ENCODE data around the gene PPCDC. TPM values are rescaled to one million over a fixed set of nuclear protein-coding genes. Genes with fewer than 3 reads are reported as not detected.
"Not testable (repeated sequence)": the region's sequence is repeated elsewhere in the genome, so short reads cannot be mapped to it uniquely, and the experiment has no call there.

PPCDC gene
- total RNA-seq, 1 donor from 2014 or later, result 7.3 TPM

DNA sequence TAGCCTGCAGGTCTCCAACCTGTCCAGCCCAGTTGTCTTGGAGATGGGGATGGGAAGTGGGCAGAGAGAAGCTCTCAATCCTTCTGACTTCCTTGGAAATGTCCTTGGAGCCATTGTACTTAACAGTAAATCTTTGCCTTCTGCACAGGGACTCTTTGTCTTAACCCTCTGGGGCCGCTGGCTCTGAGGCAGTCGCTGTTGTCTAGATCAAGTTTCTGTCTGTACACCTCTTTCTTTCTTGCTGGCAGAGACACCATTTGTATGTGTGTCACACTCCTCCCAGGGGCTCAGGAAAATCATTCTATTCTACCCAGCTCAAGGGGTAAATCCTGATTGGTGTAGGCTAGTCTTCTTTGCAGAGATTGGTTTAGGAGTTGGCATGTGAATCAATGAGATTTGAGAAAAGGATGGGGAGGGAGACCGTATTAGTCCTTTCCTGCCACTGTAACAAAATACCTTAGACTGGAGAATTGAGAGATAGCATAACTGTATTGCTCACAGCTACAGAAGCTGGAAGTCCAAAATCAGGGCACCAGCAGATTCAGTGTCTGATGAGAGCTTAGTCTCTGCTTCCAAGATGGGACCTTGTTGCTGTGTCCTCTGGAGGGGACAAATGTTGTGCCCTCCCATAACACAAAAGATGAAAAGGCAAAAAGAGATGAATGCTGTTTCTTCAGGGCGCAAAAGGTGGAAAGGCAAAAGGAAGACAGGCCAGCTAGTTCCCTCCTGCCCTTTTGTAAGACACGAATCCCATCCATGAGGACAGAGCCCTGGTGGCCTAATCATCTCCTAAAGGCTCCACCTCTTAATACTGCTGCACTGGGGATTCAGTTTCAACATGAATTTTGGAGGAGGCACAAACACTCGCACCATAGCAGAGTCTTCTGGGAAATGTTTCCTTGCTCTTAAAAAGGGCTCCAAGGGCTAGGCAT lies 66.3 kb downstream of the PPCDC start:
- H4K20me1 ChIP-seq (ENCODE audit: insufficient read depth, low read length), result no peaks in the 10 kb centered on the region
- peak overlapping the region; percentile 16 for H3K4me2 ChIP-seq (ENCODE audit: low read length)
- H3K79me2 ChIP-seq (ENCODE audit: insufficient read depth, low read length), result no peaks in the 10 kb centered on the region
- no peaks in the 10 kb centered on the region for H3K27me3 ChIP-seq (ENCODE audit: insufficient read depth, low read length)
- DNase-seq (ENCODE audit: low read depth) (no peak), FAIRE-seq (no peak)
- no peak overlapping the region for H3K4me3 ChIP-seq (ENCODE audit: insufficient read depth, low read depth, low read length)
- H3K27ac Mint-ChIP-seq (ENCODE audit: unreplicated experiment), result no peak overlapping the region
- no peak overlapping the region for H3K27ac ChIP-seq (ENCODE audit: low read depth, low read length)
- no peaks in the 10 kb centered on the region for H3K36me3 ChIP-seq (ENCODE audit: insufficient read depth, low read length)
- H3K4me1 Mint-ChIP-seq (ENCODE audit: low read depth, unreplicated experiment), result peaks cover 2% of the 10 kb centered on the region
- peaks cover 5% of the 10 kb centered on the region for H3K27me3 Mint-ChIP-seq (ENCODE audit: low read depth, unreplicated experiment)
- no peaks in the 10 kb centered on the region for H3K36me3 Mint-ChIP-seq (ENCODE audit: low read depth, unreplicated experiment)
- H2AFZ ChIP-seq (ENCODE audit: low read depth, low read length), result no peak overlapping the region
- no peak for TF ChIP-seq EZH2 (IDR thresholded peaks at IDR 0.05; ENCODE audit: insufficient read depth, low read length)
- TF ChIP-seq CTCF (IDR thresholded peaks at IDR 0.05; ENCODE audit: insufficient read depth, low read depth, low read length), result no peak
- H3K4me3 Mint-ChIP-seq (ENCODE audit: unreplicated experiment), result no peak overlapping the region
- H3K9ac ChIP-seq (ENCODE audit: low read length), result no peak overlapping the region
- H3K9me3 ChIP-seq (ENCODE audit: insufficient read depth, low read depth, low read length), result no peaks in the 10 kb centered on the region
- H3K4me1 ChIP-seq (ENCODE audit: insufficient read depth, low read length), result no peaks in the 10 kb centered on the region
- peaks cover 17% of the 10 kb centered on the region for H3K9me3 Mint-ChIP-seq (ENCODE audit: unreplicated experiment)

DNA sequence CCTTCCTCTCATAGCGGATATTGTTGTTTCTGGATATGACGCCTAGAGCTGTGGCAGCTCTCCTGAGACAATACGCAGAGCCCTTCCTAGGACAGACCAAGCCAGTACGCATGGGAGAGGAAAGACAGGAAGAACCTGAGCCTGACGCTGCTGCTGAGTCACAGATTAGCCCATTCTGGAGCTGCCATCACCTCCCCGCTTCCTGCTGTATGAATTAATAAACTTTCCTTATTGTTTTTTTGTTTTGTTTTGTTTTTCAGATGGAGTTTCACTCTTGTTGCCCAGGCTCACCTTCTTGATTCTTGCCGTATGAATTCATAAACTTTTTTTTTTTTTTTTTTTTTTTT lies 67.0 kb downstream of the PPCDC start:
- no peaks in the 10 kb centered on the region for H3K36me3 ChIP-seq (ENCODE audit: insufficient read depth, low read length)
- peak overlapping the region; percentile 45 for H2AFZ ChIP-seq (ENCODE audit: low read depth, low read length)
- no peak for FAIRE-seq
- H3K36me3 Mint-ChIP-seq (ENCODE audit: low read depth, unreplicated experiment), result no peaks in the 10 kb centered on the region
- no peak overlapping the region for H3K4me3 ChIP-seq (ENCODE audit: insufficient read depth, low read depth, low read length)
- no peak overlapping the region for H3K27ac ChIP-seq (ENCODE audit: low read depth, low read length)
- no peaks in the 10 kb centered on the region for H4K20me1 ChIP-seq (ENCODE audit: insufficient read depth, low read length)
- H3K9me3 Mint-ChIP-seq (ENCODE audit: unreplicated experiment), result peaks cover 12% of the 10 kb centered on the region
- no peak overlapping the region for H3K4me3 Mint-ChIP-seq (ENCODE audit: unreplicated experiment)
- H3K79me2 ChIP-seq (ENCODE audit: insufficient read depth, low read length), result no peaks in the 10 kb centered on the region
- H3K9me3 ChIP-seq (ENCODE audit: insufficient read depth, low read depth, low read length), result no peaks in the 10 kb centered on the region
- no peak for TF ChIP-seq EZH2 (IDR thresholded peaks at IDR 0.05; ENCODE audit: insufficient read depth, low read length)
- no peak for TF ChIP-seq CTCF (IDR thresholded peaks at IDR 0.05; ENCODE audit: insufficient read depth, low read depth, low read length)
- H3K4me1 ChIP-seq (ENCODE audit: insufficient read depth, low read length), result no peaks in the 10 kb centered on the region
- no peaks in the 10 kb centered on the region for H3K27me3 ChIP-seq (ENCODE audit: insufficient read depth, low read length)
- peaks cover 5% of the 10 kb centered on the region for H3K27me3 Mint-ChIP-seq (ENCODE audit: low read depth, unreplicated experiment)
- no peak overlapping the region for H3K9ac ChIP-seq (ENCODE audit: low read length)
- no peak overlapping the region for H3K27ac Mint-ChIP-seq (ENCODE audit: unreplicated experiment)
- H3K4me2 ChIP-seq (ENCODE audit: low read length), result peak overlapping the region; percentile 16
- DNase-seq (ENCODE audit: low read depth), result no peak
- peaks cover 2% of the 10 kb centered on the region for H3K4me1 Mint-ChIP-seq (ENCODE audit: low read depth, unreplicated experiment)

DNA sequence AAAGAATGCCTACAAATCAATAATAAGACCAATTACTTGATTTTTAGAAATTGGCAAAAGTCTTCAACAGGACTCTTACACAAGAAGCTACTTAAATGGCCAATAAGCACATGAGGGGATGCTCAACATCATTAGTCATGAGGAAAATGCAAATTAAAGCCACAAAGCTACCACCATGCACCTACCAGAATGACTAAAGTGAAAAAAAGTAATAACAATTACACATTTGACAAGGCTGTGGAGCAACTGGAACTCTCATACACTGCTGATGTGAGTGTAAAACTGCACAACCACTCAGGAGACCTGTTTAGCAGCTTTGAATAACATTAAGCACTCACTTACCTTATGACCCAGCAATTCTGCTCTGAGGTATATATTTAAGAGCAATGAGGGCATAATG lies 68.4 kb downstream of the PPCDC start:
- Histone ChIP-seq H3K4me1 (ENCODE audit: insufficient read depth, low read length) (no peaks in the 10 kb centered on the region), H3K27me3 (ENCODE audit: insufficient read depth, low read length) (no peaks in the 10 kb centered on the region), H3K27ac (ENCODE audit: low read depth, low read length) (no peak overlapping the region), H3K9me3 (ENCODE audit: insufficient read depth, low read depth, low read length) (no peaks in the 10 kb centered on the region), H3K4me2 (ENCODE audit: low read length) (no peak overlapping the region), H3K79me2 (ENCODE audit: insufficient read depth, low read length) (no peaks in the 10 kb centered on the region), H2AFZ (ENCODE audit: low read depth, low read length) (no peak overlapping the region), H3K4me3 (ENCODE audit: insufficient read depth, low read depth, low read length) (no peak overlapping the region), H4K20me1 (ENCODE audit: insufficient read depth, low read length) (no peaks in the 10 kb centered on the region), H3K9ac (ENCODE audit: low read length) (no peak overlapping the region), H3K36me3 (ENCODE audit: insufficient read depth, low read length) (no peaks in the 10 kb centered on the region)
- FAIRE-seq, result no peak
- Mint-ChIP-seq H3K36me3 (ENCODE audit: low read depth, unreplicated experiment) (no peaks in the 10 kb centered on the region), H3K4me1 (ENCODE audit: low read depth, unreplicated experiment) (peaks cover 2% of the 10 kb centered on the region), H3K27me3 (ENCODE audit: low read depth, unreplicated experiment) (peaks cover 10% of the 10 kb centered on the region), H3K9me3 (ENCODE audit: unreplicated experiment) (peaks cover 4% of the 10 kb centered on the region), H3K4me3 (ENCODE audit: unreplicated experiment) (no peak overlapping the region), H3K27ac (ENCODE audit: unreplicated experiment) (no peak overlapping the region)
- peak; percentile 57 for DNase-seq (ENCODE audit: low read depth)
- no peak for TF ChIP-seq EZH2 (IDR thresholded peaks at IDR 0.05; ENCODE audit: insufficient read depth, low read length)
- TF ChIP-seq CTCF (IDR thresholded peaks at IDR 0.05; ENCODE audit: insufficient read depth, low read depth, low read length), result no peak

DNA sequence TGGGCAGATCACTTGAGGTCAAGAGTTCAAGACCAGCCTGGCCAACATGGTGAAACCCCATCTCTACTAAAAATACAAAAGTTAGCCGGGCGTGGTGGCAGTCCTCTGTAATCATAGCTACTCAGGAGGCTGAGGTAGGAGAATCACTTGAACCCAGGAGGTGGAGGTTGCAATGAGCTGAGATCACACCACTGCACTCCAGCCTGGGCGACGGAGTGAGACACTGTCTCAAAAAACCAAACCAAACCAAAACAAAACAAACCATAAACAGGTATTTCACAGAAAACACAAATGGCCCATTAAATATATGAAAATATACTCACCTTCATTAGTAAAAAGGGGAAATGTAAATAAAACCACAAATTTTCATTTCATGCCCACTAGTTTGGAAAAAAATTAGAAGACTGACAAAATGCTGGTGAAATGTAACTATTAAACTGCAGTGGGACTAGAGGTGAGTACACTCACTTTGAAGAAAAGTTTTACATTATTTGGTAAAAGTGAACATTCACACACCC lies 71.6 kb downstream of the PPCDC start:
- not testable (repeated sequence) for H3K4me1 ChIP-seq (ENCODE audit: insufficient read depth, low read length); H3K36me3 Mint-ChIP-seq (ENCODE audit: low read depth, unreplicated experiment); H3K79me2 ChIP-seq (ENCODE audit: insufficient read depth, low read length); H3K4me3 Mint-ChIP-seq (ENCODE audit: unreplicated experiment); H4K20me1 ChIP-seq (ENCODE audit: insufficient read depth, low read length); H3K27ac ChIP-seq (ENCODE audit: low read depth, low read length); H3K4me1 Mint-ChIP-seq (ENCODE audit: low read depth, unreplicated experiment); H3K36me3 ChIP-seq (ENCODE audit: insufficient read depth, low read length); H2AFZ ChIP-seq (ENCODE audit: low read depth, low read length); H3K27me3 ChIP-seq (ENCODE audit: insufficient read depth, low read length); H3K9me3 Mint-ChIP-seq (ENCODE audit: unreplicated experiment); H3K4me2 ChIP-seq (ENCODE audit: low read length); H3K4me3 ChIP-seq (ENCODE audit: insufficient read depth, low read depth, low read length); DNase-seq (ENCODE audit: low read depth); H3K27ac Mint-ChIP-seq (ENCODE audit: unreplicated experiment); FAIRE-seq; H3K9ac ChIP-seq (ENCODE audit: low read length); H3K9me3 ChIP-seq (ENCODE audit: insufficient read depth, low read depth, low read length)
- peaks cover 11% of the 10 kb centered on the region for H3K27me3 Mint-ChIP-seq (ENCODE audit: low read depth, unreplicated experiment)
